DMS114 treated with DMSO at 0.1 percent for 48 hours (cell line): ENCODE data around the gene HGFAC.
"Not testable (repeated sequence)": the region's sequence is repeated elsewhere in the genome, so short reads cannot be mapped to it uniquely, and the experiment has no call there.

Experiments used
- DNase-seq: peaks from one replicate; lab custom pipeline; 2025; ENCODE audit not compliant: unreplicated experiment; lab: John Stamatoyannopoulos, UW

Gene HGFAC

GRCh38 chr4:3410401-3411135 is 31.2 kb upstream of the HGFAC start:
- DNase-seq: no peak

- not testable (repeated sequence) for DNase-seq
These were observed 30.6 kb upstream of the HGFAC start for GRCh38 chr4:3411190-3411589.

DNA sequence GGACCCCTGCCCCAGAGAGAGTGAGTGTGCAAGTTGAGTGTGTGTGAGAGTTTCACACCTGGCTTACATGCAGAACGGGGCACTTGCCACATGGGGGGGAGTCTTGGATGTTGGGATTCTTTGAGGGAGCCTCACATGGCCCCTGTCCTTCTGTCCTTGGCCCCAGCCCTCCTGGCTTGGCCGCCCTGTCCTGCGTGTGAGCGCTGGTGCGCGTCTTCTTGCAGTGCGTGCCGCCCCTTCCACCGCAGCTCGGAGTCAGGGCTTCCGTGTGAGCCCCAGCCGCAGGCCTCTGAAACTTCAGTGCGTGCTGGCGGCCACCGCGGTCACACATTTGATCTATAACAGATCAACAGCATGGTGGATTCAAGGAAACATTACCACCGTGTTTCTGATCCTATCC is 30.1 kb upstream of the HGFAC start:
- no peak for DNase-seq

GRCh38 chr4:3412257-3413020 is 29.3 kb upstream of the HGFAC start:
- DNase-seq: no peak

GRCh38 chr4:3413217-3413671 is 28.5 kb upstream of the HGFAC start:
- no peak for DNase-seq

DNA sequence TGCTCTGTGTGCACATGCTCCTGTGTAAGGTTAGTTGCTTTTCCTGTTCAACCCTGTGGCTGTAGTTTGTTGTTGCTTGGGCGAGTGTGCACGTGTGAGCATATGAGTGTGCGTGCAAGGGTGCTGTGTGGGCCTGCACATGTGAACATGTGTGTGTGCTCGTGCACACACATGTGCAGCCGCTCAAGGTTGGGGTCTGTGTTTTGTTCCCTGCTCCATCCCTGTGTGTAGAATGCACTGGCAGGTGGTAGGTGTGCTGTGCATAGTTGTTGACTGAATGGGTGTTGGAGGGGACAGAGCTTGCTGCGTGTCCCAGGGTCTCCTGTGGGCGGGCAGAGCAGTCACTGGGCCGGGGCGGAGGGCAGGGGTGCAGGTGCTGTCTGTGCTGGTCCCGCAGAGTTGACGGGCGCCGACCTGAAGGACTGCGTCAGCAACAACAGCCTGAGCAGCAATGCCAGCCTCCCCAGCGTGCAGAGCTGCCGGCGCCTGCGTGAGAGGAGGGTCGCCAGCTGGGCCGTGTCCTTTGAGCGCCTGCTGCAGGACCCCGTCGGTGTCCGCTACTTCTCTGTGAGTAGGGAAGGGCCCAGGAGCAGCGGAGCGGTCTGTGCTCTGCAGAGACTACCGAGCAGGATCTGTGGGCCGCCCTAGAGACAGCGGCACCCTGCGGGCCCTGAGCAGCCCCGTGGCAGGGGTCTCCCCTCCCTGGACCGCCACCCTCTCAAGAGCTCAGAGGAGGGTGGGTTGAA is 27.9 kb upstream of the HGFAC start:
- DNase-seq: no peak

DNA sequence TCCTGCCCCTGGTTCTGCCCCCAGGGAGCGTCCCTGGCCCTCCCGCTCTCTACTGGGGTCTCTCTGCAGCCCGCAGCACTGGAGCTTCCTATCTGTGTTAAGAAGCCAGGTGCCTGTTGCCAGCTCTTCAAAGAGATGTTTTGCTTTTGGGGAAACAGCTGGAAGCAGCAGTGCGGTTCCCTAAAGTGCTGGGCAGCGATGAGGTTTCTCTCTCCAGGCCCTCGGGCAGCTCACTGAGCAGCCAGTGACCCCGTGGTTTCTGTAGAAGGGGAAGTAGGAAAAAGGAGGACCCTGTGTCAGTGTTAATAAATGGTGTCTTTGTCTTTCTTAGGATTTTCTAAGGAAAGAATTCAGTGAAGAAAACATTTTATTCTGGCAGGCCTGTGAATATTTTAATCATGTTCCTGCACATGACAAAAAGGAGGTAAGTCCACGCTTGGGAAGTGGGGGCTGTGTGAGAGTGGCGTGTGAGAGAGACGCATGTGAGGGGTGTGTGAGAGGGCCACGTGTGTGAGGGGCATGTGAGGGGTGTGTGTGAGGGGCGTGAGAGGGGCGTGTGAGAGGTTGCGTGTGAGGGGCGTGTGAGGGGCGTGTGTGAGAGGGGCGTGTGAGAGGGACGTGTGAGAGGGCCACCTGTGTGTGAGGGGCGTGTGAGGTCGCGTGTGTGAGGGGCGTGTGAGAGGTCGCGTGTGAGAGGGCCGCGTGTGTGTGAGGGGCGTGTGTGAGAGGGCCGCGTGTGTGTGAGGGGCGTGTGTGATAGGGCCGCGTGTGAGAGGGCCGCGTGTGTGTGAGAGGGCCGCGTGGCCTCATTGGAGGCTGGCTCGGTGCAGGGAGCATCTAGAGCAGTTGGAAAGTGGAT is 27.1 kb upstream of the HGFAC start:
- no peak for DNase-seq

DNA sequence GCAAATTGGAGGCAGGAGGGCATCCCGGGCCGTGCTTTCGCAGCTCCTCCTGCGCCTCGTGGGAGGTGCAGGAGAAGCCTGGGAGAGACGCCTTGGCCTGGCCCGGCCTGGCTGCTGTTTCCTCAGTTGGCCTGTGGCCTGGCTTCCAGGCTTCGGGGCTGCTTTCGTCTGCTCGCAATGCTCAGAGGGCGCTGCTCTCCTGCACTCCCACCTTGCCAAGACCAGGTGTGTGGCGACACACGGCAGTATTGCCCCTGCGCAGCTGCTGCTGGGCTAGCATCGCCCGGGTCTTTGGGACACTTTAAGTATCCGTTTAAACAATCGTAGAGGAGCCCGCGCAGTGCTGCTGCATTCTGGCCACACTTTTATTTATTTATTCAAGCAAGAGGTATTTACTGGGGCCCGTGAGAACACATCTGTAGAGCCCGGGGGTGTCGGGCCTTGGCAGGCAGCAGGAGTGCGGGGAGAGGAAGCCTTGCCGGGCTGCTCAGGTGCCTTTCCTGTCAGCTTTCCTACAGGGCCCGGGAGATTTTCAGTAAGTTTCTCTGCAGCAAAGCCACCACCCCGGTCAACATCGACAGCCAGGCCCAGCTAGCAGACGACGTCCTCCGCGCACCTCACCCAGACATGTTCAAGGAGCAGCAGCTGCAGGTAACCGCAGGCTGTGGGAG is 26.2 kb upstream of the HGFAC start:
- no peak for DNase-seq

DNA sequence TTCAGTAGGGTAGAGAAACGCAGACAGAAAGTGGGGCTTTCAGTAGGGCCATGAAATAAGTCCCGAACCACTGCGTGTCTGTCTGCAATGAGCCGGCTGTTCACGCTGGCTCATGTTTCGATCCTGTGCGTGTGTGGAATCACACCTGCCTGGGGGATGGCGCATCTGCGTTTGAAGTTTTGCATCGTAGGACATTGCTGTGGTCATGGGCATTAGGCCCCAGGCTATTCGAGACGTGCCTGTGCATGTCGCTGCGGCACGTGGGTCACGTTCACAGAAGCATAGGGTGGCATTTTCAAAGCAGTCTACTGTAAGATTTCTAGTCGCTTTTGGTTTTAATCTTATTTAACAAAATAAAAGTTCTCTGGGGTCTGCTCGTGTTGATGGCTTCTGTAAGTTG is 25.5 kb upstream of the HGFAC start:
- DNase-seq: no peak

DNA sequence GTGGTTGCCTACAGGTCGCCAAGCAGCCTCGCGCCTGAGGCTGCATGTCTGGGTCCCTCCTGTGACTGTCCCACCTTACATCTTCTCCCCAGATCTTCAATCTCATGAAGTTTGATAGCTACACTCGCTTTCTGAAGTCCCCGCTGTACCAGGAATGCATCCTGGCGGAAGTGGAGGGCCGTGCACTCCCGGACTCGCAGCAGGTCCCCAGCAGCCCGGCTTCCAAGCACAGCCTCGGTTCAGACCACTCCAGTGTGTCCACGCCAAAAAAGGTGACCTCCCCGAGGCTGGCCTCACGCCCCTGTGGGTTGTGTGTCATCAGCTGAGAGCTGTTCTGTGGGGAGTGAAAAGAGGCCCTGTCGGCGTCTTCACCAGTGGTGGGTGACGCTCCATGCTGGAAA is 24.9 kb upstream of the HGFAC start:
- no peak for DNase-seq

DNA sequence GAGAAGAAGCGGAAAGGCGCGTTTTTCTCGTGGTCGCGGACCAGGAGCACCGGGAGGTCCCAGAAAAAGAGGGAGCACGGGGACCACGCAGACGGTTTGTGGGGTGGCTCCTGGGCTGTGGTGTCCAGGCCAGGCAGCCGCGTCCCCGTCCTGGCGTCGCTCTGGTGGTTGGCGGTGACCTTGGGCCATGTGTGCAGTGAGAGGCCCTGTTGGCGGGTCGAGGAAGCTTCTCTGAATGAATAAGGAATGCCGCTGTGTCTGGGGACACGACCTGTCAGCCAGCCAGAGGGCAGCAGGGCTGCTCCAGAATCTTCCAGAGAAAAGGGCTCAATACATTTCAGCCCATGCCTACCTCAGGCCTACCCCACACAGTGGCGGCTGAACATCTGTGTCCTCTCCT is 24.3 kb upstream of the HGFAC start:
- DNase-seq: no peak

- no peak for DNase-seq
These were observed 23.6 kb upstream of the HGFAC start for GRCh38 chr4:3418029-3418762.

DNA sequence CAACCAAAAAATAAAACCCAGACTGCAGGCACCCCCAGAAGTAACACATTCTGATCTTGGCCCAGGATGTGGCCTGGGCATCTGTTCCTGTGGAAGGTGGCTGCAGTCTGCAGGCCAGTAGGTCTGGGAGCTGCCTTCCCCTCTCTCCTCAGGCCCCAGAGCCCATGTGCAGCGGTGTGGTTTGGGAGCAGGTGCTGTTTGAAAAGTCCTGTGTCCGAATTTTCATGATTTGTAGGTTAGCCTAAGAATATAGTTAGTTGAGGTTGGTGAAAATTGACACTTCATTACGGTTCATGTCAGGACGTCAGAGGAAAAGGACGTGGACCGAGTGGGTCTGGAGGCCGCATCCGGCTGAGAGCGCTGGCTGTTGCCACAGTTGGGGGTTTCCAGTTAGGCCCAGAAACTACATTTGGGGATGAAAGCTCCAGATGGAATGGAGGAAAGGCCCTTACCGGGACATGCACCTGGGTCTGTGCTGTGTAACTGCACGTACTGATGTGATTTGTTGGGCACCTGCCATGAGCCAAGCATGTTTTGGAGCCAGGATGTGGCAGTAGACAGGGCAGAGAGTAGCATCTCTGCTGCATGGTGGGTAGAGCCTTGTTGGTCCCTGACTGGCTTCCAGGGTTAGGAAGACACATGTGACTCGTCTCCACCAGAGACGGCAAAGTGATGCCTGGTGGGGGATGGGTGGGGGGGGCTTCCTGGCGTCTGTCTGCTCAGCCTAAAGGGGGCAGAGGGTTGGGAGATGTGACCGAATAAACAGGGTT is 21.7 kb upstream of the HGFAC start:
- DNase-seq: no peak

DNA sequence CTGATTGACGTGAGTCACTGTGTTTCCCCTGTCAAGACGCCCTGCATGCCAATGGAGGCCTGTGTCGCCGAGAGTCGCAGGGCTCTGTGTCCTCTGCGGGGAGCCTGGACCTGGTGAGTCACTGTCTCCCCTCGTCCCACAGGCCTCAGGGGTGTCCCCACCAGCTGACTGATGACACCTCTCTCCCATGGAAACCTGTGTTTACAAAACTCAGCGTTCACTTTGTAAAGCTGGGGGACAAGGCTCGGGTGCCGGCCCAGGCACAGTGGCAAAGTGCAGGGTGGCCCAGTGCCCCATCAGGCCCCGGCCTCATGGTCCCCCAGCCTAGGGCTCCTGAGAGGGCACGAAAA is 21.2 kb upstream of the HGFAC start:
- DNase-seq: no peak

DNA sequence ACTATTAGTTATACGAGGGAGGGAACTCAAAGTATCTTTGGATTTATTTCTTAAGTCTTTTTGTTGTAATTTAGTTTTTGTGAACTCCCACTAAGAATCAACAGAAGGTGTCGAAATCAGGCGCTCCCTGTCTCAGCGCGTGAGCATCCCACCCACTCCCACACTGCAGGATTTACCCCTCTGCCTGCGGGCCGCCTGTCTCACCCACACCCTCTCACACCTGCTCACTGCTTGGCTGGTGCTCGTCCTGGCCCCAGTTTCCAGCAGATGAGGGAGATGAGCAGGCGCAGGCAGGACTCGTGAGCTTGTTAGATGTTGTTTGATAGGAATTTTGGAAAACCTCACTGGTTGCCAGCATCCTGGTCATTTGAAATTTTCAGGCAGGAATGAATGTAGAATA is 20.8 kb upstream of the HGFAC start:
- no peak for DNase-seq

- DNase-seq: no peak
These were observed 20.3 kb upstream of the HGFAC start for GRCh38 chr4:3421470-3421869.

DNA sequence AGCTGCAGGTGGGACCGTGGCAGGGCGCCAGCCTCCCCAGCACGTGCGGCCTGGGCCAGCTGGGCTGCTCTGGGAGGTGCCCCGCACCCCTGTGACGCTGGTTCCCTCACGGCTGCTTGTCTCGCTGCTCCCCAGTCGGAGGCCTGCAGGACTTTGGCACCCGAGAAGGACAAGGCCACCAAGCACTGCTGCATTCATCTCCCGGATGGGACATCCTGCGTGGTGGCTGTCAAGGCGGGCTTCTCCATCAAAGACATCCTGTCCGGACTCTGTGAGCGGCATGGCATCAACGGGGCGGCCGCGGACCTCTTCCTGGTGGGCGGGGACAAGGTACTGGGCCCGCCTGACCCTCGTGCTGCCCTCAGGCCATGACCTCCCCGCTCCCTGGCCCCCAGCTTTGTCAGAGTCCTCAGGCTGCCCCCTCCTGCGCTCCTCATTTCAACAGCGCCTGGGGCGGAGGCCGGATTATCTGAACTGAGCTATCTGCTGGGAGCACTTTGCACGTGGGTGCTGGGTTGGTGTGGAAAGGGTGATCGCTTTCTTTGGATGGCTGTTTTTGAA is 19.4 kb upstream of the HGFAC start:
- no peak for DNase-seq

GRCh38 chr4:3422808-3423297 is 18.9 kb upstream of the HGFAC start:
- DNase-seq: no peak

- DNase-seq: no peak
These were observed 18.4 kb upstream of the HGFAC start for GRCh38 chr4:3423406-3423805.
